Measurements from ENCODE around the gene DLGAP4. TPM values are rescaled to one million over a fixed set of nuclear protein-coding genes. Genes with fewer than 3 reads are reported as not detected.

DLGAP4 gene
- total and polyA plus RNA-seq, 2 of the 13 experiments (the other 11 are each of a cell fraction or from before 2014, with no cell fraction given) = 15.2 to 26.7 TPM

GRCh38 chr20:36548704-36549627 lies 242.8 kb downstream of the DLGAP4 start:
- no peak overlapping the region for H3K4me3 ChIP-seq (replicated peaks in 1 of 3; ENCODE audit: insufficient read depth in 1 of 3, low read depth in 2 of 3, low read length in 3 of 3)
- no peak overlapping the region; the same call in 1 of the 2 replicates for H3K9ac ChIP-seq (ENCODE audit: insufficient read depth, low read depth, low read length)
- H4K20me1 ChIP-seq (ENCODE audit: insufficient read depth, low read length) = no peaks in the 10 kb centered on the region
- no peak for DNase-seq (ENCODE audit: low spot score)
- no peaks in the 10 kb centered on the region for H3K9me3 ChIP-seq (ENCODE audit: low read length)
- 0 out of 2 replicates have a peak, but pooled peaks have one; percentile 34 for TF ChIP-seq ZC3H13 (CRISPR knock-in tag; IDR thresholded peaks at IDR 0.05)
- no peak for TF ChIP-seq TFAP4 (IDR thresholded peaks at IDR 0.05; ENCODE audit: borderline replicate concordance, low read depth)
- ChIA-PET POLR2A (interaction anchor here (1.4 kb wide), 1 partner anchor 56 kb away, joined by 3 read pairs; the partner anchor contains the start of gene RAB5IF), CTCF (ENCODE audit: low intra/inter-chr PET ratio, low total read pairs) (no interaction called here)
- H3K36me3 ChIP-seq (replicated peaks in 1 of 2; ENCODE audit: control insufficient read depth in 1 of 2, insufficient read depth in 2 of 2, low read length in 2 of 2) = no peaks in the 10 kb centered on the region
- WGBS (ENCODE audit: low lambda C conversion rate) = 74% methylated on average over 23 of the region's 23 CpGs
- H3K27me3 ChIP-seq (ENCODE audit: control insufficient read depth in 1 of 2, insufficient read depth in 2 of 2, low read length in 2 of 2) = no peaks in the 10 kb centered on the region
- intact Hi-C loops (cut with micrococcal nuclease; ENCODE audit: unreplicated experiment) (no loop called here), in situ Hi-C loops (cut with HindIII; ENCODE audit: extremely low pct_ligation_motif_present, low pct_unique_long_range_greater_than_20kb) (no loop called here)
- H3K79me2 ChIP-seq (ENCODE audit: insufficient read depth, low read length) = no peaks in the 10 kb centered on the region
- no peak overlapping the region for H3K4me2 ChIP-seq (ENCODE audit: low read depth, low read length)
- no TSS peak for BruUV-seq (replicated peaks)
- no peak for FAIRE-seq
- no peak for ATAC-seq
- H3K27ac ChIP-seq (ENCODE audit: extremely low read length, insufficient read depth, low read length) = no peak overlapping the region
- H2AFZ ChIP-seq (ENCODE audit: low read length) = no peak overlapping the region
- H3K4me1 ChIP-seq (ENCODE audit: insufficient read depth, low read length) = peaks cover 52% of the 10 kb centered on the region

DNA sequence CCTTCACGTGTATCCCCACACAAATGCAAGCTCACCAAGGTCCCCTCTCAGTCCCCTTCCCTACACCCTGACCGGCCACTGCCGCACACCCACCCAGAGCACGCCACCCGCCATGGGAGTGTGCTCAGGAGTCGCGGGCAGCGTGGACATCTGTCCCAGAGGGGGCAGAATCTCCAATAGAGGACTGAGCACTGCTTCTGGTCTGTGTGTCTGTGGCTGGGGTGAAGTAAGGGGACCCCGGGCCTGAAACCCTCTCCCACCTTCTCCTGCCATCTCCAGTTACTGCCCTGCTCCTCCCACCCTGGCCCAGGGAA lies 243.4 kb downstream of the DLGAP4 start:
- no peak for FAIRE-seq
- CTCF ChIA-PET (ENCODE audit: low intra/inter-chr PET ratio, low total read pairs) = no interaction called here
- H3K79me2 ChIP-seq (ENCODE audit: insufficient read depth, low read length) = no peaks in the 10 kb centered on the region
- POLR2A ChIA-PET = interaction anchor here (0.9 to 1.4 kb wide), 2 partner anchors 25 to 56 kb away, joined by 3 read pairs; partner anchors contain the start of gene RAB5IF
- intact Hi-C loops (cut with micrococcal nuclease; ENCODE audit: unreplicated experiment) (no loop called here), in situ Hi-C loops (cut with HindIII; ENCODE audit: extremely low pct_ligation_motif_present, low pct_unique_long_range_greater_than_20kb) (no loop called here)
- H3K9ac ChIP-seq (ENCODE audit: insufficient read depth, low read depth, low read length) = no peak overlapping the region; the same call in 1 of the 2 replicates
- H3K27me3 ChIP-seq (ENCODE audit: control insufficient read depth in 1 of 2, insufficient read depth in 2 of 2, low read length in 2 of 2) = no peaks in the 10 kb centered on the region
- H3K4me1 ChIP-seq (ENCODE audit: insufficient read depth, low read length) = peaks cover 52% of the 10 kb centered on the region
- no peak overlapping the region for H2AFZ ChIP-seq (ENCODE audit: low read length)
- ATAC-seq = peak; percentile 12
- H3K27ac ChIP-seq (ENCODE audit: extremely low read length, insufficient read depth, low read length) = no peak overlapping the region
- H3K4me3 ChIP-seq (replicated peaks in 1 of 3; ENCODE audit: insufficient read depth in 1 of 3, low read depth in 2 of 3, low read length in 3 of 3) = no peak overlapping the region
- 79% methylated on average over 9 of the region's 9 CpGs for WGBS (ENCODE audit: low lambda C conversion rate)
- peak overlapping the region; percentile 38; the same call in 1 of the 2 replicates for H3K4me2 ChIP-seq (ENCODE audit: low read depth, low read length)
- no peaks in the 10 kb centered on the region for H3K9me3 ChIP-seq (ENCODE audit: low read length)
- DNase-seq (ENCODE audit: low spot score) = no peak
- no TSS peak for BruUV-seq (replicated peaks)
- no peaks in the 10 kb centered on the region for H3K36me3 ChIP-seq (replicated peaks in 1 of 2; ENCODE audit: control insufficient read depth in 1 of 2, insufficient read depth in 2 of 2, low read length in 2 of 2)
- no peaks in the 10 kb centered on the region for H4K20me1 ChIP-seq (ENCODE audit: insufficient read depth, low read length)
- TF ChIP-seq ZBTB33 (CRISPR knock-in tag; IDR thresholded peaks at IDR 0.05) = peak; percentile 74
- TF ChIP-seq ARID5B (CRISPR knock-in tag; IDR thresholded peaks at IDR 0.05) = no peak

All from HepG2 (cell line).